Duodenal mucosa (tissue), 2 donors: ENCODE results near the gene SH3BP4.

Experiments
- H3K27ac ChIP-seq: one replicate; pipeline ENCODE4 v1.7.0; 2013; ENCODE audit warnings: low read depth, low read length
- H3K27me3 ChIP-seq, 2 donors: one replicate each; pipeline ENCODE4 v1.7.0; 2013; ENCODE audit warnings: low read length in 2 of 2, control low read depth in 1 of 2; ENCODE audit not compliant: insufficient read depth in 2 of 2, control insufficient read depth in 1 of 2
- H3K36me3 ChIP-seq, 2 donors: one replicate each; pipeline ENCODE4 v1.7.0; 2013; ENCODE audit warnings: low read length in 2 of 2, control low read depth in 1 of 2; ENCODE audit not compliant: insufficient read depth in 2 of 2, control insufficient read depth in 1 of 2
- H3K4me1 ChIP-seq, 2 donors: one replicate each; pipeline ENCODE4 v1.7.0; 2013; ENCODE audit warnings: low read length in 2 of 2, control low read depth in 1 of 2; ENCODE audit not compliant: insufficient read depth in 2 of 2, control insufficient read depth in 1 of 2
- H3K4me3 ChIP-seq, 2 donors: one replicate each; pipeline ENCODE4 v1.7.0; 2013; ENCODE audit warnings: low read length in 2 of 2, low read depth in 1 of 2
- H3K9ac ChIP-seq, 2 donors: one replicate each; pipeline ENCODE4 v1.7.0; 2013; ENCODE audit warnings: low read length in 2 of 2, low read depth in 1 of 2
- H3K9me3 ChIP-seq, 2 donors: one replicate each; pipeline ENCODE4 v1.7.0; 2013; ENCODE audit warnings: low read length in 2 of 2, control low read depth in 1 of 2; ENCODE audit not compliant: control insufficient read depth in 1 of 2

The SH3BP4 gene

GRCh38 chr2:235066895-235067294 is 115.1 kb downstream of the SH3BP4 start:
- Histone ChIP-seq H3K4me3 (no peak overlapping the region), H3K4me1 (no peaks in the 10 kb centered on the region), H3K27ac (no peak overlapping the region), H3K9me3 (no peaks in the 10 kb centered on the region), H3K27me3 (no peaks in the 10 kb centered on the region), H3K36me3 (no peaks in the 10 kb centered on the region), H3K9ac (no peak overlapping the region)

- no peaks in the 10 kb centered on the region for H3K36me3 ChIP-seq
- H3K4me1 ChIP-seq = no peaks in the 10 kb centered on the region
- H3K27me3 ChIP-seq = no peaks in the 10 kb centered on the region
- H3K9ac ChIP-seq = no peak overlapping the region
- no peak overlapping the region for H3K27ac ChIP-seq
- H3K9me3 ChIP-seq = no peaks in the 10 kb centered on the region
- no peak overlapping the region for H3K4me3 ChIP-seq
Measured at GRCh38 chr2:235068701-235069100, 116.9 kb downstream of the SH3BP4 start.

- Histone ChIP-seq H3K4me1 (no peaks in the 10 kb centered on the region), H3K36me3 (no peaks in the 10 kb centered on the region), H3K4me3 (no peak overlapping the region), H3K27ac (no peak overlapping the region), H3K9ac (no peak overlapping the region), H3K9me3 (no peaks in the 10 kb centered on the region), H3K27me3 (no peaks in the 10 kb centered on the region)
Measured at GRCh38 chr2:235070063-235070706, 118.4 kb downstream of the SH3BP4 start.

- H3K27me3 ChIP-seq = peaks cover 0 to 2% of the 10 kb centered on the region in 2 donors
- H3K4me3 ChIP-seq = no peak overlapping the region
- H3K36me3 ChIP-seq = no peaks in the 10 kb centered on the region
- no peak overlapping the region for H3K9ac ChIP-seq
- H3K4me1 ChIP-seq = no peaks in the 10 kb centered on the region
- H3K9me3 ChIP-seq = no peaks in the 10 kb centered on the region
- no peak overlapping the region for H3K27ac ChIP-seq
Measured at GRCh38 chr2:235073868-235074413, 122.1 kb downstream of the SH3BP4 start.

GRCh38 chr2:235077046-235077445 is 125.2 kb downstream of the SH3BP4 start:
- H3K27ac ChIP-seq = no peak overlapping the region
- no peaks in the 10 kb centered on the region for H3K9me3 ChIP-seq
- H3K27me3 ChIP-seq = peaks cover 0 to 2% of the 10 kb centered on the region in 2 donors
- H3K36me3 ChIP-seq = no peaks in the 10 kb centered on the region
- no peak overlapping the region for H3K9ac ChIP-seq
- no peak overlapping the region for H3K4me3 ChIP-seq
- no peaks in the 10 kb centered on the region for H3K4me1 ChIP-seq

GRCh38 chr2:235078182-235078581 is 126.4 kb downstream of the SH3BP4 start:
- Histone ChIP-seq H3K9me3 (no peaks in the 10 kb centered on the region), H3K4me1 (no peaks in the 10 kb centered on the region), H3K27me3 (peaks cover 0 to 2% of the 10 kb centered on the region in 2 donors), H3K36me3 (no peaks in the 10 kb centered on the region), H3K4me3 (no peak overlapping the region), H3K27ac (no peak overlapping the region), H3K9ac (no peak overlapping the region)

GRCh38 chr2:235078914-235079472 is 127.2 kb downstream of the SH3BP4 start:
- Histone ChIP-seq H3K36me3 (no peaks in the 10 kb centered on the region), H3K27me3 (peaks cover 0 to 2% of the 10 kb centered on the region in 2 donors), H3K9me3 (no peaks in the 10 kb centered on the region), H3K4me1 (no peaks in the 10 kb centered on the region), H3K27ac (no peak overlapping the region), H3K9ac (no peak overlapping the region), H3K4me3 (no peak overlapping the region)

- Histone ChIP-seq H3K9me3 (peaks cover 0 to 4% of the 10 kb centered on the region in 2 donors), H3K27ac (no peak overlapping the region), H3K4me1 (no peaks in the 10 kb centered on the region), H3K9ac (no peak overlapping the region), H3K36me3 (no peaks in the 10 kb centered on the region), H3K27me3 (peaks cover 0 to 2% of the 10 kb centered on the region in 2 donors), H3K4me3 (no peak overlapping the region)
Measured at GRCh38 chr2:235080101-235080500, 128.3 kb downstream of the SH3BP4 start.

- Histone ChIP-seq H3K4me1 (no peaks in the 10 kb centered on the region), H3K9me3 (peaks cover 0 to 4% of the 10 kb centered on the region in 2 donors), H3K36me3 (no peaks in the 10 kb centered on the region), H3K9ac (no peak overlapping the region), H3K4me3 (no peak overlapping the region), H3K27ac (no peak overlapping the region), H3K27me3 (peaks cover 0 to 2% of the 10 kb centered on the region in 2 donors)
Measured at GRCh38 chr2:235082578-235083338, 130.9 kb downstream of the SH3BP4 start.

- H3K4me1 ChIP-seq = peaks cover 0 to 8% of the 10 kb centered on the region in 2 donors
Measured at GRCh38 chr2:235083822-235084221, 132.0 kb downstream of the SH3BP4 start.

More at GRCh38 chr2:235083822-235084221, 132.0 kb downstream of the SH3BP4 start:
- Histone ChIP-seq H3K4me3 (no peak overlapping the region), H3K9ac (no peak overlapping the region), H3K27ac (no peak overlapping the region), H3K27me3 (no peaks in the 10 kb centered on the region), H3K36me3 (no peaks in the 10 kb centered on the region), H3K9me3 (peaks cover 0 to 4% of the 10 kb centered on the region in 2 donors)
